GM19025 (cell line): ENCODE measurements around the gene DYNC1LI1.
A peak's percentile ranks its signal among the peaks of the same experiment; 100 is the strongest.
"Not testable (repeated sequence)": the region's sequence is repeated elsewhere in the genome, so short reads cannot be mapped to it uniquely, and the experiment has no call there.

Source experiments
- ATAC-seq: cut with Tn5 transposase; IDR thresholded peaks from one replicate; pipeline ENCODE4 v1.9.1; 2021; ENCODE audit warnings: mild to moderate bottlenecking, low read depth, moderate library complexity; ENCODE audit not compliant: unreplicated experiment

DYNC1LI1 gene

DNA sequence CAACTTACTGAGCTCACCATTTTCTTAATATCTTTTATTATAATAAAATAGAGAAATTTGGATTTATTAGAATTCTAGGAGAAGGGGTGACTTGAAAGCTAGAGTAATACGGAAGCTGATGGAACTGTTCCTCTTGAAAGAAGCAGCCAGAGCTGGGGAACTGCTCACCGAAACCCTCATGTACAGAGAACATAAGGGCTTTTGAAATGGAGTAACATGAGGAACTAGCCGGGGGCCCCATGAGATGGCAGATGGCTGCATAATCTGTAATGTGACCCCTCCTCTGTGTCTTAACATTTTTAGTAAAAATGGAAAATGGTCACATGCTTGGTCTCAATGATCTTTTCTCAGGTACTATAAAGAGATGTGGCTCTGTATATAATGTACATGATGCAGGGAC is 15.7 kb upstream of the DYNC1LI1 start:
- ATAC-seq: no peak

DNA sequence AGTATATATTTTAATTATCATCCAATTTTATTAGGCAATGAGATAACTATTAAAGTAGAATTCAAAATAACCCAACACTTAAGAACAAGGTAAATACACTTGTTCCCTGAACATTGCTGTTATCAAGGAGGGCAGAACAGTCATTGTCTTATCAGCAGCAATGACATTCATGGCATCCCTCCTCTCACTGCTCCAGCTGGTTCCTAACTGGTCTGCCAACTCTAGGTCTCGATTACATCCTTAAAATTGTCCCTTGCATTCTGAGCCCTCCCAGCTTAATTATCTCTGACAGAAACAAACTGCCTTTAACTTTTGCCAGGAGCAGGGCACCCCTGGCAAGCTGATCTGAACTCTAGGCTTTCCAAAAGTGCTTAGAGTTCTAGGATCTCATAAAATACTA is 14.0 kb upstream of the DYNC1LI1 start:
- ATAC-seq: no peak

DNA sequence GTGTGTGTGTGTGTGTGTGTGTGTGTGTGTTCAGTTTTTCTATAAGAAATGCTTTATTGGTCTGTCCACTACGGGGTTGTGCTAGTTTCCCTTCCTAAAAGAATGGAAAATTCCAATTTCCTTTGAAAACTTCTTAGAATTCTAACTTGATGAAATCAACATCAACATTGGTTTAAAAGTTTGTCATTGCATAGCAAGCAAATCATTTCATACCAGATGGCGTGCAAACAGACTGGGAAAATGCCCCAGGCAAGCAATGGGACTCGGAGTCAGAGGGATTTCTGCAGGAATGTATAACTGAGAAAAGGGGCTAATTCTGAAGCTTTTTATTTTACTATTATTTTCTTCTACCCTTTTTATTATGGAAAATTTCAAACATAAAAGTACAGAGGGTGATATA is 13.1 kb upstream of the DYNC1LI1 start:
- ATAC-seq: no peak

DNA sequence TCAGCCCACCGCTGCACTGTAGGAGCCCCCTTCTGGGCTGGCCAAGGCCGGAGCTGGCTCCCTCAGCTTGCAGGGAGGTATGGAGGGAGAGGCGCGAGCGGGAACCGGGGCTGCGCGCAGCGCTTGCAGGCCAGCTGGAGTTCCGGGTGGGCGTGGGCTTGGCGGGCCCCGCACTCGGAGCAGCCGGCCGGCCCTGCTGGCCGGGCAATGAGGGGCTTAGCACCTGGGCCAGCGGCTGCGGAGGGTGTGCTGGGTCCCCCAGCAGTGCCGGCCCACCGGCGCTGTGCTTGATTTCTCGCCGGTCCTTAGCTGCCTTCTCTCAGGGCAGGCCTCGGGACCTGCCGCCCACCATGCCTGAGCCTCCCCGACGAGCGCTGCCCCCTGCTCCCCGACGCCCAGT is 8.0 kb upstream of the DYNC1LI1 start:
- not testable (repeated sequence) for ATAC-seq

DNA sequence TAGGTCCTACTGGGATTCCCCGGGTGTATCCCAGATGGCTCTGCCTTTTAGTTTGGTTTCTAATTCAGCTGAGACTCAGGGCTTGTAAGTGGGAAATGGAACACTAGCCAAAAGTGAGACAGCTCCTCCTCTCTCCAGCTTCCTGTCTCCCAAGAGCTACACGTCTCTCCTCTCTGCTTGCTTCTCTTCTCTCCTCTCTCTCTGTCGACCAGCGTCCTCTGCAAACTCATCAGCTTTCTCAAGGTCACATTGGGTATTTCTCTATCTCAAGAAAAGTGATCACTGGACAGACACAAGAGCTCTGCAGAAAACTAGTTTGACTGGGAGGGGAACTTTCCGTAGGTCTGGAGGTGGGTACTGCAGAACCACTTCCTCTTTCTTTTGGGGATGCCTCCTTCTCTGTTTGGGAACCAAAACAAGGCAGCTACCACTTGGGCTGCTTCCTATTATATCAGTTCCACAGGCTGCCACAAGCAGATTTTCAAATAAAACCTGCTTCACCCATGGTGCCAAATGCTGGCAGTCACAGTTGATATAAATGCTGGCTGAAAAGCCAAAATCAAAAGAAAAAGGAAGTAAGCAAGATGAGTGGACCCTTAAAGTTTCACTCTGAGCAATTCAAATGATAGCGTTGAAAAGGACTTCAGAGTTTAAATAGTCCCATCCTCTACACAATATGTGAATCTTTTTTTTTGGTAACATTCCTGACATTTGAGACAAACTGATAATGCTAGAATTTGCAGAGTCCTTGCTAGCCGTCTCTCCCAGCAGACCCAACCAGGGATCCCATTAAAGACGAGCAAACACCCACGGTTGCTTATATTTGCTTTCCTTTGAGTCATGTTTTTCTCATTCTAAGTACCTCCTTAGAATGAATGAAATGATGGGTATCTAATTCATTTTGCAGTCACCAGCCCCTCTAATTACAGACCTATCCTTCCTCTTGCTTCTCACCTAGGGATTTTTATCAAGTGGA is 7.2 kb upstream of the DYNC1LI1 start:
- peak; percentile 96 for ATAC-seq

DNA sequence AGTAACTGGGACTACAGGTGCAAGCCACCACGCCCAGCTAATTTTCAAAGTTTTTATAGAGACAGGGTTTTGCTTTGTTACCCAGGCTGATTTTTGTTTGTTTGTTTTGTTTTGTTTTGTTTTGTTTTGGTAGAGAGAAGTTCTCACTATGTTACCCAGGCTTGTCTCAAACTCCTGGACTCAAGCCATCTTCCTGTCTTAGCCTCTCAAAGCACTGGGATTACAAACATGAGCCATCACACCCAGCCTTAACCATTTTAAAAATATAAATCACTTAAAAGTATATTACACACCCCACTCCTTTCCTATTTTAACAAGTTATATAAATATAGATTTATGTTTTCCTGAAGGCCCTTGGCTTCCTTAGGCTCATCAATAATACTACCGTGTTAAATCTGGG is 6.5 kb upstream of the DYNC1LI1 start:
- ATAC-seq: no peak

DNA sequence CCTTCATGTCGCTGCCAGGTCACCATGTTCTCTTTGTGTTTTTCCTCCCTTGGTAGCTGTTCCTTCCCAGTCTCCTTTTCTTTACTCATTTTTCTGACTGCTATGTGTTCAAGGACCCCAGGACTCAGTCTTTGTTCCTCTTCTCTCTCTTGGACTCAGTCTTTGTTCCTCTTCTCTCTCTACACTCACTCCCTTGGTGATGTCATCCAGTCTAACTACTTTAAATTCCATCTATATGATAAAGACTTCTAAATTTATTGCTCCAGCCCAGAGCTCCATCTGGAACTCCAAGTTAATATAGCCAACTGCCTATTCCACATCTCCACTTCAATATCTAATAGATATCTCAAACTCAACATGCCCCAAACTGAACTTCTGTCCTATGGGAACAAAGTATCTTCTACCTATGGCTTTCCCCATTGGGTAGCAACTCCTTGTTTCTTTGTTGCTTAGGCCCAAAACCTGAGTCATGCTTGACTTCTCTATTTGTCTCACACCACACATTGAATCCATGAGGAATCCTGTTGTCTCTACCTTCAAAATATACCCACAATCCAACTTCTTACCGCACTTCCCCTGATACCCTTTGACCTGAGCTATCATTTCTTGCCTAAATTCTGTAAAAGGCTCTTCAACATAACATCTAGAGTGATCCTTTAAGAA is 4.9 kb upstream of the DYNC1LI1 start:
- ATAC-seq: no peak

DNA sequence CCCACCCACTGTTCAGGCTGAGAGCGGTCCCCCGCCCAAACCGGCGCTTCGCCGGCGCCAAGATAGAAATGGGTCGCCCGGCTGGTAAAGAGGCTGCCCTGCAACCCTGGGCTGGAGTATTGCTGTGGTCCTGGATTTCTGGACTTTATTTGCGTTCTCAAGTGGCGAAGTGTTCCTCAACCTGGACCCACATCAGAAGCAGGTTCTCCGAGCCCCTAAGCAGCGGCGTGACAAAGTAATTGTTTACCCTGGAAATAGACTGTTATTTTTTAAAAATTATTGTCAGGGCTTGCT is 481 bp upstream of the DYNC1LI1 start:
- ATAC-seq: peak; percentile 33

DNA sequence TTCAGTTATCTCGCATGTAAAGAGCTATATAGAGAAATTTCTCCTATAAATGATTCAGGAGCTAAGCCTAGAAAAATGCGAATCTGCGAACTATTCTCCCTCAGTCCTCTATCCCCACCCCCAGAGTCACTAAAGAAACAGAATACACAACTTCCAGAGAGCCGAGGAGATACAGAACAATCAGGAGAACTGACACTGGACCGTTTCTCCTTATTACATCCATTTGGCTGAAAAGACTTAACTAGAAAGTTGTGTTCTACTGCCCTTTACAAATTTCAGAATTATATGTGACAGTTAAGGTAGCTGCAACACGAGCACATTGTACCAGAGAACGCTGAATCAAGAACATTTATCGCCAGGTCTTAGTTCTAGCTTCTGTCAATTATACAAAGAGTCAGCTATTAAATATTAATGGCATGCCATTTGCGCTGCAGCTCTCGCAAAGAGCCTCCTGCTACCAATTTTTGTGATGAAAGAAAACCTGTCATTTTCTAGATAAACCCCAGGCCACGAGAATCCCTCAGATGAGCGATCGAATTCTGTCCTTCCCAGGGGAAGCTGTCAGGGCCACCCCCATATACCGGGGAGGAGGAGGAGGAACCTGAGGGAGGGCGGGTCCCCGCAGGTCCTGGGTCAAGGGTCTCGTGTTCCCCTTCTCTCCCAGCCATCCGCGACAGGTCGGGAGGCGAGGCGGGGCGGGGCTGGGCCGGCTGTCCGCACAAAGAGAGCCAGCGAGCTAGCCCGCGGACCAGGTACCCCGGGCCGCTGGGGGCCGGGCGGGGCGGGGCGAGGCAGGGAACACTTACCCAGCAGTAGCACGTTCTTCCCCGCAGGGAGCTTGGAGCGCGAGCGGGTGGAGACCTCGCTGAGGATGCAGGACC is 878 bp downstream of the DYNC1LI1 start:
- ATAC-seq: peak; percentile 41

DNA sequence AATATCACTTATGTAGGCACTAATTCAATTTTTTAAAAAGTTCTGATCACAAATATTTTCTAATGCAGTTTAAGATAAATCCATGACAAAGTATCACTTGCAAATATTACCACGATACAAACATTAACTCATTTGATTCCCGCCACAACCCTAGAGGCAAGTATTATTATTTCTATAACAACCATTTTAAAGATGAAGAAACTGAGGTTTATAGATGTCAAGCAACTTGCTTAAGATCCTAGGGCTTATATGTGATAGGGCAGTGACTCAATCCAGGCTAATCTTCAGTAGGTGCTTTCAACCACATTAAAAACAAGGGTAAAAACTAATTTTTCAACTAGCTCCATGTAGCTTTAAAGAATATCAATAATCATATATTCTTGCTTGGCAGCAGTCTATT is 1.7 kb downstream of the DYNC1LI1 start:
- no peak for ATAC-seq

DNA sequence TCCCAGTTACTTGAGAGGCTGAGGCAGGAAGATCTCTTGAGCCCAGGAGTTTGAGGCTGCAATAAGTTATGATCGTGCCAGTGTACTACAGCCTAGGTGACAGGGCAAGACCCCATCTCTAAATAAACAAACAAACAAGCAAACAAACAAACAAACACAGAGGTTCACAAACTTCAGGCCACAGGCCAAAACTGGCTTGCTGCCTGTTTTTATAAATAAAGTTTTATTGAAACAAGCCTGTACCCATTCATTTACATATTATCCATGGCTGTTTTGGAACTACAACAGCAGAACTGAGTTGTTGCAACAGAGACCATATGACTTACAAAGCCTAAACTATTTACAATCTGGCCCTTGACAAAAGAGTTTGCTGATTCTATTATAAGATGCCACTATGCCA is 6.5 kb downstream of the DYNC1LI1 start:
- ATAC-seq: no peak

DNA sequence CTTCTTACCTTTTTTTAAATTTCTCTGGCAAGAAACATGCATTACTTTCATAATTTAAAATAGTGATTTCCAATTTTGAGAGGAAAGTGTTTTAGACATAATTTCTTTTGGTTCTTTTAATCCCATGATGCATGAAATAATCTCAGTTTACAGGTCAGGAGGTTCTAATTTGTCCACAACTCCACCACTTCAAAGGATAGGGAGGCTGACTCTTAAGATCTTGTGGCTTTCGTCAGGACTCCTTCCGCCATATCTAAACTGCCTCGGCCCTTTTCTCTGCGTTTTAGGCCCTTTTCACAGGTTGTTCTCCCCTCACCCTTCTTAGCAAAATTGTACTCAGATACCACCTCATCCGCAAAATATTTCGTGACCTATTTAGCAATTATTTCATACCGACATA is 8.0 kb downstream of the DYNC1LI1 start:
- no peak for ATAC-seq

DNA sequence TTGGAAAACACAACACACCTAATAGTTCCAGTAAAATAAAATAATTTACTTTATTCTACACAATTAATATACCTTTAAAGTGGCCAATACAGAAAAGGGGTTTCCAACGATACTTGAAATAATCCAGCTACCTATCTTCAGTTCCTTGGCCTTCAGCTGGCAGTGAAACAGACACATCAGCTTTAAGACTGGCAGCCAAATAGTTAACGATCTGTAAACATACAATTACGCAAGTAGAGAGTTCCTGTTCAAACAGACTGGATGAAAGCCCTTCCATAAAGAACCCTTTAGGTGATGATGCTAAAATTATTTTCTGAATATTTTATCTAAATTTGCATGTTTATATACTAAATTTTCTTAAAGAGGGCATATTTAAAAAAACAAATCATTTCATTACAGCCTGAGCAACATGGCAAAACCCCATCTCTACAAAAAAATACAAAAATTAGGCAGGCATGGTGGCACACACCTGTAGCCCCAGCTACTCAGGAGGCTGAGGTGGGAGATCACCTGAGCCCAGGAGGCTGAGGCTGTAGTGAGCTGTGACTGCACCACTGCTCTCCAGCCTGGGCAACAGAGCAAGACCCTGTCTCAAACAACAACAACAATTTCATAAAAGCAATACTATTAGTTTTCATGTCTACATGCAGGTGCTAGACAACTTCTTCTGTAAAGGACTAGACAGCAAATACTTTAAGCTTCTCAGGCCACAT is 12.9 kb downstream of the DYNC1LI1 start:
- no peak for ATAC-seq

DNA sequence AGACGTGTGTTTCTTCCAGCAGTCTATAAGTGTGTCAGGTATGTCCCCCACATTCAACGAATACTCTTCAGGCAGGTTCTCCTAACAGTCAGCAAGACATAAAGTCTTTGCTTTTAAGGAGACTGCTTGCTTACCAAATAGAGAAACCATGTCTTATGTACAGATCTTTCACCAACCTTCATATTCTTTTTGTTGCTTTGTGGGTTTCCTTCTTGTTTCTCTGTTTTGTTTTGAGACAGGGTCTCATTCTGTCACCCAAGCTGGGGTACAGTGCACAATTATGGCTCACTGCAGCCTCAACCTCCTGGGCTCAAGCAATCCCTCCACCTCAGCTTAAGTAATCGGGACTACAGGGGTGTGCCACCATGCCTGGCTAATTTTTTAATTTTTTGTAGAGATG is 14.3 kb downstream of the DYNC1LI1 start:
- ATAC-seq: no peak

DNA sequence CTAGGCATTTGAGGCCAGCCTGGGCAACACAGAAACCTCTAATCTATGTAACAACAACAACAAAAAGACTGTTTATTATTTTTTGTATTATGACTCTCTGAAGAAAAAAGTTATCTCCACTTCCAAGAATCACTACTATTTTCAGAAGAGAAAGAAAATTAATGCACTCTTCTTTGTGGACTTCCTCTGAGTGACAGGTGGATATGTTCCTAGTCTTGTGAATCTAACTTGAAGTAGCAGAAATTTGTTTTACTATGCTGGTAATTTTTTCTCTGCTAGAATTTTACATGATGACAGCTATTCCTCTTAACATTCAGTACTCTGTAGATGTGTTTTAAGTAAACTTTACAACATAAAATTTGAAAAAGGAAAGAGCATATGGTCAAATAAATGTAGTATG is 16.7 kb downstream of the DYNC1LI1 start:
- no peak for ATAC-seq

DNA sequence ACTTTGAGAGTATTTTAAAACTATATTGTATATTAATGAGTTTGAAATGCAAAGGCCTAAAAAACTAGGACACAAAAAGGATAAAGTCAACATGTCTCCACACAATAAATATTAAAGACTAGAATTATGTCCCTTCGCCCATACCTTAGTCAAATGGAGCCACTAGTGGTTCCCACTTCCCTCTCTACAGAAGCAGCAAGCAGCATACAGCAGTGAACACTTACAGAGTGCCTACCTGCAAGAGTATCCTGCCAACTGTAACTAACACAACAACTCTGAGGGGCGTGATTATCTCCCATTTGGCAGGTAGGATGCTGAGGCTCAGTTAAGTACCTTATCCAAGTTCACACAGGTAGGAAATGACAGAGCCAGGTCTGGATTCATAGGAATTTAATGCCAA is 17.2 kb downstream of the DYNC1LI1 start:
- no peak for ATAC-seq

DNA sequence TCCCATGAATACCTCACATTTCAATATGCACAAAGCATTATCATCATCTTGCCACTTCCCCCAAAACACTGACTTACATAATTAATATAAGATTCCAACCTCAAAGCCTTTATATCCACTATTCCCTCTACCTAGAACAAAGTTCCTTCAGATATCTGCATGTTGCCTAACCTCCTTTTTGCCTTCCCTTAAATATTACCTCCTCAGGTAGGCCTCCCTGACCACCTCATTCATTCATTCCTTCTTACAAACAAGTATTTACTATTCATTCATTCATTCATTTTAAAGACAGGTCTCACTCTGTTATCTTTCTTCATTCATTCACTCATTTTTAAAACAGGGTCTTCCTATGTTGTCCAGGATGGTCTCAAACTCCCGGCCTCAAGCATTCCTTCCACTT is 18.6 kb downstream of the DYNC1LI1 start:
- ATAC-seq: no peak

DNA sequence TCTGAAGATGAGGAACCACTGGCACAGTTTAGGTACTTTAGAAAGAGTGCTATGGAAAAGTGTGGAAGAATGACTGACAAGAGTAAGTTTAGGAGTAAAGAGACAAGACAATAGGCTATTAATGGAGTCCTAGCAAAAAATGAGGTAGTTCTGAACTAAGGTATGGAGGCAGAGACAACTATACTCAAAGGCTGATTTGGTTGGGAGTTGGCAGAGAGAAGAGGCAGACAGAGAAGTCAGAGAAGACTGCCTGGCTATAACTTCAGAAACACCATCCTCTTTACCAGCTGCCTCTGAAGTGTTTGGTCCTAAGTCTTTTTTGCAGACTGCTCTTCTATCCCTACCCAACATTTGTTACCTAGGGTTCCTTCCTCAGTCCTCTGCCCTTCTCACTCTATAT is 19.2 kb downstream of the DYNC1LI1 start:
- no peak for ATAC-seq

DNA sequence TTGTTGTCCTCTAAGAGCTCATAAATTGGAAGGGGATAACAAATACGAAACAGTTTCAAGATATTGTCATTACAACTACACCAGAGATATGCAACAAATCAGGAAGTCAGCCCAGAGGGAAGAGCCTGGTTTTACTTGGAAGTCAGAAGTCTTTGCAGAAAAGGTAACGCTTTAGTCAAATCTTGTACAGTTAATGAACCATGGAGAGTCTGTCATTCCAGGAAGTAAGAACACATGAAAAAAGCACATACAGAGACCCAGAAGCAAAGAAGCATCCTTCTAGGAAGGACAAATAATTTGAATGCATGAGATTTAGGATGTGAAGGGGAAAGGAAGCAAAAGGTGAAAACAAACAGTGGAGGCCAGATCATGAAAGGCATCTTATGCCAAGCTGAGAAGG is 19.6 kb downstream of the DYNC1LI1 start:
- ATAC-seq: no peak

DNA sequence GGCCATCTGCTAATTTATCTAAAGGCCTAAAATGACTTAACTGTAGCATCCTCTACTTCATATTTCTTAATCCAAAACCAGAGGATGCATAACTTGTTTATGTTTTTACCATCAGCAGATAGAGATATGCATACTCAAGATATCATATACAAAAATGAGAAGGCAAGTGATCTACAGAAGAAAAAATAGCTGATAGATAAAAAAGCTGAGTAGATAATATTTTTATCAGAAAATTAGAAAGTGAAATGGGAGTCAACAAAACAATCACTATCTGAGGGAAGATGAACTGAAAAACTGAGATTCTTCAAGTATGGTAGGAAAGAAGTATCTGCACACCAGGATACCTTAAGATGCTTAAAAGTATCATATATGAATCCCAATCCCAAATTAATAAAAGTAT is 25.4 kb downstream of the DYNC1LI1 start:
- ATAC-seq: no peak

DNA sequence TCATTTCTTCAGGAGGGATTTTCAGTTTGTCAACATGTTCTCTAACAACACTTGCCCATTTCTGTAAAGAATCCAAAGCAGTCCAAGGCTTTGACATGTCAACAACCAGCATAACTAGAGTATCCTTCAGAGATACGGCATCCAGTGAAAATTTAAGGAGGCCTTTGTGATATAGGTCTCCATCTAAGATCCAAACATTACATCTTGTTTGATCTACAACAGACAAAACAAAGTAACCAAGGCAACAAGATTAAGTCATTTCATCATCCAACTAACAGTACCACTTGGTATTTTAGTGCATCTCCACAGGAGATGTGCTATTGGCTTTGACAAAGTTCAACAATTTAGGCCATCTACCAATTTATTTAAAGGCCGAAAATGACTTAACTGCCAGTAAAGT is 25.8 kb downstream of the DYNC1LI1 start:
- no peak for ATAC-seq
